ENCODE results near the gene PTPRO.

DNA sequence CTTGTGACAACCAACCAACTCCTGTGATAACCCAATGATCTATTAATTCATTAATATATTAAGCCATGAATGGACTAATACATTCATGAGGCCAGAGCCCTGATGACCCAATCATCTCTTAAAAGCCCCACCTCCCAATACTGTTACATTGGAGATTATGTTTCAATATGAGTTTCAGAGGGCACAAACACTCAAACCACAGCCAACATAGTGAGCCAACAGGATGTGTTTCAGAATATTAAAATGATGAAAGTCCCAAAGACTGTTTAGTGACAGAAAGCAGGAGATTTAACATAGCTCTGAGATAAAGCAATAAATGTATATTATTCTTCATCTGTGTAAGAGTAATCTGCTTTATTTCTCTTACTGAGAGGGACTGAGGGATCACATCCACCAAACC is 71.7 kb downstream of the PTPRO start:
- TF ChIP-seq POLR2A (IDR thresholded peaks at IDR 0.05; ENCODE audit: low read length) = no peak
- no peak for TF ChIP-seq GATA1 (IDR thresholded peaks at IDR 0.05; ENCODE audit: low read depth, low read length)
